Neural cell (in vitro differentiated cells): ENCODE measurements around the gene FGGY. TPM values are rescaled to one million over a fixed set of nuclear protein-coding genes. Genes with fewer than 3 reads are reported as not detected.

Experiments
- H2AFZ ChIP-seq: fragments of 200-600, 300-800 bp; sonication (generic), shearing (Covaris generic); 2 replicates; pipeline ENCODE4 v1.6.0; 2014; ENCODE audit warnings: low read depth, mild to moderate bottlenecking, antibody characterized with exemption, low read length, moderate library complexity
- H3F3A ChIP-seq: fragments of 200-600 bp; shearing (Covaris generic); 2 replicates; pipeline ENCODE4 v1.6.1; 2016; ENCODE audit warnings: mild to moderate bottlenecking, moderate library complexity, mixed read lengths, antibody characterized with exemption, low read length; ENCODE audit not compliant: insufficient read depth, poor library complexity, severe bottlenecking
- H3K27ac ChIP-seq: fragments of 200-600, 300-800 bp; sonication (generic), shearing (Covaris generic); 2 replicates; pipeline ENCODE4 v1.5.1; 2014; ENCODE audit warnings: mild to moderate bottlenecking, low read length, moderate library complexity
- H3K27me3 ChIP-seq: fragments of 300-800, 200-600 bp; sonication (generic), shearing (Covaris generic); 2 replicates; pipeline ENCODE4 v1.6.0; 2014; ENCODE audit warnings: mild to moderate bottlenecking, low read depth, low read length, moderate library complexity; ENCODE audit not compliant: insufficient read depth
- H3K36me3 ChIP-seq: fragments of 300-800, 200-600 bp; sonication (generic), shearing (Covaris generic); 2 replicates; pipeline ENCODE4 v1.5.1; 2014; ENCODE audit warnings: mild to moderate bottlenecking, antibody characterized with exemption, low read length, moderate library complexity; ENCODE audit not compliant: insufficient read depth
- H3K4me2 ChIP-seq: fragments of 300-800, 200-600 bp; sonication (generic), shearing (Covaris generic); 2 replicates; pipeline ENCODE4 v1.6.0; 2014; ENCODE audit warnings: mild to moderate bottlenecking, low read length
- H3K4me3 ChIP-seq: fragments of 300-800, 200-600 bp; sonication (generic), shearing (Covaris generic); 2 replicates; pipeline ENCODE4 v1.5.1; 2014; ENCODE audit warnings: mild to moderate bottlenecking, low read length, moderate library complexity
- H3K79me2 ChIP-seq: fragments of 200-600 bp; shearing (Covaris generic); replicated peaks from 2 replicates; pipeline ENCODE4 v1.6.0; 2014; ENCODE audit warnings: mild to moderate bottlenecking, low read length, moderate library complexity; ENCODE audit not compliant: insufficient read depth
- H3K9ac ChIP-seq: fragments of 300-800, 200-600 bp; sonication (generic), shearing (Covaris generic); 2 replicates; pipeline ENCODE4 v1.6.1; 2016; ENCODE audit warnings: mild to moderate bottlenecking, low read length, mixed read lengths
- H3K9me2 ChIP-seq: fragments of 200-600 bp; shearing (Covaris generic); 2 replicates; pipeline ENCODE4 v1.6.1; 2016; ENCODE audit warnings: mild to moderate bottlenecking, low read length, mixed read lengths; ENCODE audit not compliant: insufficient read depth
- H3K9me3 ChIP-seq: fragments of 200-600, 300-800 bp; sonication (generic), shearing (Covaris generic); 2 replicates; pipeline ENCODE4 v1.6.1; 2016; ENCODE audit warnings: mild to moderate bottlenecking, mixed run types, low read length, moderate library complexity, mixed read lengths
- H4K20me1 ChIP-seq: fragments of 200-600 bp; shearing (Covaris generic); 2 replicates; pipeline ENCODE4 v1.6.1; 2016; ENCODE audit warnings: mild to moderate bottlenecking, mixed run types; ENCODE audit not compliant: insufficient read depth
- CTCF ChIP-seq: fragments of 450-650 bp; IDR thresholded peaks from 2 replicates; pipeline ENCODE4 v1.5.1; 2014; ENCODE audit warnings: antibody characterized with exemption, mild to moderate bottlenecking, moderate library complexity; ENCODE audit not compliant: poor library complexity, severe bottlenecking
- EP300 ChIP-seq: fragments of 450-650 bp; conservative IDR thresholded peaks from 2 replicates; pipeline ENCODE4 v1.6.1; 2014; ENCODE audit warnings: antibody characterized with exemption, mild to moderate bottlenecking, moderate library complexity; ENCODE audit not compliant: poor library complexity, severe bottlenecking
- EZH2 ChIP-seq: fragments of 200-600, 300-800 bp; shearing (Covaris generic), sonication (generic); IDR thresholded peaks from 2 replicates; pipeline ENCODE4 v1.6.1; 2014; ENCODE audit warnings: antibody characterized with exemption, low read length, borderline replicate concordance, mild to moderate bottlenecking; ENCODE audit not compliant: insufficient read depth, poor library complexity, severe bottlenecking
- MXI1 ChIP-seq: fragments of 450-650 bp; conservative IDR thresholded peaks from 2 replicates; pipeline ENCODE4 v1.6.1; 2014; ENCODE audit warnings: antibody characterized with exemption, mild to moderate bottlenecking; ENCODE audit not compliant: poor library complexity, severe bottlenecking
- POLR2AphosphoS5 ChIP-seq: IDR thresholded peaks from 2 replicates; pipeline ENCODE4 v1.6.1; 2012
- RAD21 ChIP-seq: fragments of 450-650 bp; conservative IDR thresholded peaks from 2 replicates; pipeline ENCODE4 v1.6.1; 2014; ENCODE audit warnings: antibody characterized with exemption, mild to moderate bottlenecking, moderate library complexity
- REST ChIP-seq: IDR thresholded peaks from 2 replicates; pipeline ENCODE4 v1.6.1; 2012; ENCODE audit warnings: borderline replicate concordance
- SMC3 ChIP-seq: fragments of 450-650 bp; conservative IDR thresholded peaks from 2 replicates; pipeline ENCODE4 v1.6.1; 2014; ENCODE audit warnings: antibody characterized with exemption, mild to moderate bottlenecking, moderate library complexity; ENCODE audit not compliant: poor library complexity
- TAF1 ChIP-seq: IDR thresholded peaks from 2 replicates; pipeline ENCODE4 v1.6.1; 2012; ENCODE audit warnings: low read depth
- polyA plus RNA-seq: library from polyadenylated mRNA; depleted of rRNA; stranded (reverse); fragments of >200 nt; gene quantifications from 2 replicates; pipeline ENCODE4 v1.2.3, GENCODE V29; 2014

Gene FGGY
- polyA plus RNA-seq, 1 donor from 2014 or later, result 7.4 TPM

- TF ChIP-seq SMC3 (no peak), EP300 (no peak), TAF1 (no peak), EZH2 (no peak), MXI1 (no peak), REST (no peak), RAD21 (no peak), CTCF (no peak), POLR2AphosphoS5 (no peak)
- H3F3A ChIP-seq, result no peaks in the 10 kb centered on the region
- peak overlapping the region; percentile 55 for H3K27ac ChIP-seq
Measured at GRCh38 chr1:59500950-59501742, 204.3 kb downstream of the FGGY start.

GRCh38 chr1:59502009-59502691, 205.3 kb downstream of the FGGY start:
- no peak overlapping the region for H3K4me2 ChIP-seq
- no peaks in the 10 kb centered on the region for H4K20me1 ChIP-seq
- no peaks in the 10 kb centered on the region for H3K79me2 ChIP-seq
- H3K9me3 ChIP-seq, result no peaks in the 10 kb centered on the region
- no peaks in the 10 kb centered on the region for H3K27me3 ChIP-seq
- H3K27ac ChIP-seq, result no peak overlapping the region
- H3K36me3 ChIP-seq, result no peaks in the 10 kb centered on the region
- H3K9ac ChIP-seq, result no peak overlapping the region
- no peak for TF ChIP-seq CTCF
- TF ChIP-seq EP300, result no peak
- no peak for TF ChIP-seq POLR2AphosphoS5
- TF ChIP-seq SMC3, result no peak
- TF ChIP-seq MXI1, result no peak
- no peak for TF ChIP-seq REST
- H3K4me3 ChIP-seq, result no peak overlapping the region
- H3F3A ChIP-seq, result no peaks in the 10 kb centered on the region
- no peaks in the 10 kb centered on the region for H3K9me2 ChIP-seq
- H2AFZ ChIP-seq, result no peak overlapping the region

More at GRCh38 chr1:59500950-59501742, 204.3 kb downstream of the FGGY start:
- no peaks in the 10 kb centered on the region for H3K9me3 ChIP-seq
- no peaks in the 10 kb centered on the region for H3K36me3 ChIP-seq
- no peak overlapping the region for H3K9ac ChIP-seq
- no peak overlapping the region for H3K4me2 ChIP-seq
- H3K79me2 ChIP-seq, result no peaks in the 10 kb centered on the region
- no peaks in the 10 kb centered on the region for H3K9me2 ChIP-seq
- H4K20me1 ChIP-seq, result no peaks in the 10 kb centered on the region
- H2AFZ ChIP-seq, result no peak overlapping the region
- H3K4me3 ChIP-seq, result no peak overlapping the region
- H3K27me3 ChIP-seq, result no peaks in the 10 kb centered on the region
